MM.1S (cell line): ENCODE measurements around the gene WSB2.

ENCODE experiments used
- EZH2 ChIP-seq: fragments of 300-600 bp; sonication (generic); optimal IDR thresholded peaks from 2 replicates; pipeline ENCODE3; 2017; ENCODE audit warnings: low read depth, mild to moderate bottlenecking, antibody characterized with exemption, low read length, mixed read lengths
- EZH2phosphoT487 ChIP-seq: fragments of 300-600 bp; sonication (generic); IDR thresholded peaks from 2 replicates; pipeline ENCODE4 v1.6.1; 2018; ENCODE audit warnings: antibody characterized with exemption, low read length
- TF ChIP-seq, protein P1 (sequence below): fragments of 300-600 bp; sonication (generic); IDR thresholded peaks from 2 replicates; pipeline ENCODE4 v1.5.1; 2016; ENCODE audit warnings: antibody characterized with exemption, low read length, mixed read lengths

DNA sequence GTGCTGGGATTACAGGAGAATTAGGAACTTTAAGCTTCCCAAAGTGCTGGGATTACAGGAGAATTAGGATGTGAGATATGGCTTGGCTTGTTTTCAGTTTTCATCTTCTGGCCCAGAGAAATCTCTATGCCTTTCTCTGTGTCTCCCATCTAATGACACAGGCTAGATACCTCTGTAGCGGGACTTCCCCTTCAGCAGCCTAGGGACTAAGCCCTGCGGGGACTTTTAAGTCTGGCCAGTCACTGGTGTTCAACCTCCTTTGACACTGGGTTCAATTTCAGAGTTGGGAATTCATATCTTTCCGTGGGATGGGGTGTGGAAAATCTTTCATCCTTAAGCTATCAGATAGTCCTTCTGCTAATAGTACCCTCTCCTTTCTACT, 38.3 kb downstream of the WSB2 start:
- TF ChIP-seq, protein P1, sequence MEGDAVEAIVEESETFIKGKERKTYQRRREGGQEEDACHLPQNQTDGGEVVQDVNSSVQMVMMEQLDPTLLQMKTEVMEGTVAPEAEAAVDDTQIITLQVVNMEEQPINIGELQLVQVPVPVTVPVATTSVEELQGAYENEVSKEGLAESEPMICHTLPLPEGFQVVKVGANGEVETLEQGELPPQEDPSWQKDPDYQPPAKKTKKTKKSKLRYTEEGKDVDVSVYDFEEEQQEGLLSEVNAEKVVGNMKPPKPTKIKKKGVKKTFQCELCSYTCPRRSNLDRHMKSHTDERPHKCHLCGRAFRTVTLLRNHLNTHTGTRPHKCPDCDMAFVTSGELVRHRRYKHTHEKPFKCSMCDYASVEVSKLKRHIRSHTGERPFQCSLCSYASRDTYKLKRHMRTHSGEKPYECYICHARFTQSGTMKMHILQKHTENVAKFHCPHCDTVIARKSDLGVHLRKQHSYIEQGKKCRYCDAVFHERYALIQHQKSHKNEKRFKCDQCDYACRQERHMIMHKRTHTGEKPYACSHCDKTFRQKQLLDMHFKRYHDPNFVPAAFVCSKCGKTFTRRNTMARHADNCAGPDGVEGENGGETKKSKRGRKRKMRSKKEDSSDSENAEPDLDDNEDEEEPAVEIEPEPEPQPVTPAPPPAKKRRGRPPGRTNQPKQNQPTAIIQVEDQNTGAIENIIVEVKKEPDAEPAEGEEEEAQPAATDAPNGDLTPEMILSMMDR, result no peak
- TF ChIP-seq EZH2 (no peak), EZH2phosphoT487 (no peak)
